ENCODE data around the gene SLC39A5. TPM values are rescaled to one million over a fixed set of nuclear protein-coding genes. Genes with fewer than 3 reads are reported as not detected.
"Not testable (repeated sequence)": the region's sequence is repeated elsewhere in the genome, so short reads cannot be mapped to it uniquely, and the experiment has no call there.

SLC39A5 gene
- total RNA-seq, 1 donor from 2014 or later = 23.0 TPM

DNA sequence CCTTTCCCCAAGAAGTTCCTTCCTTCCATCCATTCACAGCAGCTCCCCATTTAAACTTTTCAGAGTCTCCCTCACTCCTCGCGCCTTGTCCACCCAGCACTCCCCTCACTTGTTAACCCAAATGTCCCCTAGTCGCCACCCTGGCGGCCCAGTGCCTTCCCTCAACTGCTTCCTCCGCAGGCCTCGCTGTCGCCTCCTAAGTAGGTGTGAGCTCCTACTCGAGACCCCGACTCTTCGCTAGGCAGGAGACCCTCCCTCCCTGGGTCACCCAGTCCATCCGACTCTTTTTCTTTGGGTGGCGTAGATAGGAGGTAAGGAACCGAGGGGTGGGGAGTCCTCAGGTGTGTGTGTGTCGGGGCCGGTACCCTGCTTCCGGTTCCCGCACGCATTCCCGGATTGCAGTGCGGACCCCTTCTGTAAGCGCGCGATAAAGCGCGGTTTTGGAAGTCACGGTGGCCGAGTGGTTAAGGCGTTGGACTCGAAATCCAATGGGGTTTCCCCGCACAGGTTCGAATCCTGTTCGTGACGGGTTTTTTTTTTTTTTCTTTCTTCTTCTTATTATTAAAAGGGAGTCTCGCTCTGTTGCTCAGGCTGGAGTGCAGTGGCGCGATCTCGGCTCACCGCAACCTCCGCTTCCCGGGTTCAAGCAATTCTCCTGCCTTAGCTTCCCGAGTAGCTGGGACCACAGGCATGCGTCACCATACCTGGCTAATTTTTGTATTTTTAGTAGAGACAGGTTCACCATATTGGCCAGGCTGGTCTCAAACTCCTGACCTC lies 39.7 kb upstream of the SLC39A5 start:
- Mint-ChIP-seq H3K27ac (peak overlapping the region; percentile 99), H3K4me1 (ENCODE audit: unreplicated experiment) (peaks cover 26% of the 10 kb centered on the region), H3K36me3 (peaks cover 15% of the 10 kb centered on the region), H3K4me3 (peak overlapping the region; percentile 99), H3K9me3 (no peaks in the 10 kb centered on the region), H3K27me3 (peaks cover 7% of the 10 kb centered on the region)
- TF ChIP-seq, protein P1, sequence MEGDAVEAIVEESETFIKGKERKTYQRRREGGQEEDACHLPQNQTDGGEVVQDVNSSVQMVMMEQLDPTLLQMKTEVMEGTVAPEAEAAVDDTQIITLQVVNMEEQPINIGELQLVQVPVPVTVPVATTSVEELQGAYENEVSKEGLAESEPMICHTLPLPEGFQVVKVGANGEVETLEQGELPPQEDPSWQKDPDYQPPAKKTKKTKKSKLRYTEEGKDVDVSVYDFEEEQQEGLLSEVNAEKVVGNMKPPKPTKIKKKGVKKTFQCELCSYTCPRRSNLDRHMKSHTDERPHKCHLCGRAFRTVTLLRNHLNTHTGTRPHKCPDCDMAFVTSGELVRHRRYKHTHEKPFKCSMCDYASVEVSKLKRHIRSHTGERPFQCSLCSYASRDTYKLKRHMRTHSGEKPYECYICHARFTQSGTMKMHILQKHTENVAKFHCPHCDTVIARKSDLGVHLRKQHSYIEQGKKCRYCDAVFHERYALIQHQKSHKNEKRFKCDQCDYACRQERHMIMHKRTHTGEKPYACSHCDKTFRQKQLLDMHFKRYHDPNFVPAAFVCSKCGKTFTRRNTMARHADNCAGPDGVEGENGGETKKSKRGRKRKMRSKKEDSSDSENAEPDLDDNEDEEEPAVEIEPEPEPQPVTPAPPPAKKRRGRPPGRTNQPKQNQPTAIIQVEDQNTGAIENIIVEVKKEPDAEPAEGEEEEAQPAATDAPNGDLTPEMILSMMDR (conservative IDR thresholded peaks at IDR 0.05) = peak; percentile 24
- DNase-seq (ENCODE audit: extremely low spot score, unreplicated experiment) = peak; percentile 97

DNA sequence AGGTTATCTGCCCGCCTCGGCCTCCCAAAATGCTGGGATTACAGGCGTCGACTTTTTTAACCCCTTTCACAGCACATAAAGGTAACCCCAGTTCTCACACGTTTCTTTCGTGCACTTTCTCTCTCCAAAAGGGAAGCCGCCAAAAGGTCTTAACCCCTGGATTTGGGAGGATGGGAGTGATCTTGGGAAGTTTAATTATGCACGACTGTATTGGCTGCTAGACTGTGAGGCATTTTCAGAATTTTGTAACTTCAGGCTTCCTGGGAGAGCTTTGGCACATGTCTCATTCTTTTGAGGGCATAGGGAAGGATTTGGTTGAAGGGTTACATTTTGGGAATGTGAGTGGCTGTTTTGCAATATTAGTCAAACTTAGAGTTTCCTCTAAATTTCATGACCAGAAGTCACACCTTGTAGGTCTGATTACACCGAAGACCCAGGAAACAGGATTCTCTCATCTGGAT lies 39.1 kb upstream of the SLC39A5 start:
- H3K4me3 Mint-ChIP-seq = peak overlapping the region; percentile 99
- TF ChIP-seq, protein P1 (conservative IDR thresholded peaks at IDR 0.05) = no peak
- H3K27me3 Mint-ChIP-seq = peaks cover 7% of the 10 kb centered on the region
- no peak for DNase-seq (ENCODE audit: extremely low spot score, unreplicated experiment)
- H3K4me1 Mint-ChIP-seq (ENCODE audit: unreplicated experiment) = peaks cover 26% of the 10 kb centered on the region
- H3K27ac Mint-ChIP-seq = peak overlapping the region; percentile 99
- H3K9me3 Mint-ChIP-seq = no peaks in the 10 kb centered on the region
- H3K36me3 Mint-ChIP-seq = peaks cover 14% of the 10 kb centered on the region

DNA sequence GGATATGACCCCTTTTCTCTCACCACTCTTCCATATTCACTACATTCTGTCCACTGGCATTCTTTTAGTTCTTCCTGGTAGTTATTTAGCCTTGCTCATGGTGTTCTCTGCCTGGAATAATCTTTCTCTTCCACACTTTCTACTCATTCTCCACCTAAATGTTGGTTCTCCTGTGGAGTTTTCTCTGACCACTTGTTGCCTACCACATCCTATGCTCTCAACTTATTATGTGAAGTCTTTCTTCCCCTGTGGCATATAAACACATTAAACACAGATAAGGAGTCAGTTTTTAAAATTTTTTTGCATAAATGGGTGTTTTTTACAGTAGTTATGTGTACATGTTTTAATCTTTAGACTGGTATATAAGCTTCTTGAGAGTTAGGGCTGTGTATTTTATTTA lies 37.3 kb upstream of the SLC39A5 start:
- peaks cover 12% of the 10 kb centered on the region for H3K36me3 Mint-ChIP-seq
- H3K27me3 Mint-ChIP-seq = peaks cover 7% of the 10 kb centered on the region
- TF ChIP-seq, protein P1 (conservative IDR thresholded peaks at IDR 0.05) = no peak
- H3K27ac Mint-ChIP-seq = peak overlapping the region; percentile 50
- H3K4me3 Mint-ChIP-seq = peak overlapping the region; percentile 57
- H3K9me3 Mint-ChIP-seq = no peaks in the 10 kb centered on the region
- H3K4me1 Mint-ChIP-seq (ENCODE audit: unreplicated experiment) = peaks cover 19% of the 10 kb centered on the region
- DNase-seq (ENCODE audit: extremely low spot score, unreplicated experiment) = no peak

DNA sequence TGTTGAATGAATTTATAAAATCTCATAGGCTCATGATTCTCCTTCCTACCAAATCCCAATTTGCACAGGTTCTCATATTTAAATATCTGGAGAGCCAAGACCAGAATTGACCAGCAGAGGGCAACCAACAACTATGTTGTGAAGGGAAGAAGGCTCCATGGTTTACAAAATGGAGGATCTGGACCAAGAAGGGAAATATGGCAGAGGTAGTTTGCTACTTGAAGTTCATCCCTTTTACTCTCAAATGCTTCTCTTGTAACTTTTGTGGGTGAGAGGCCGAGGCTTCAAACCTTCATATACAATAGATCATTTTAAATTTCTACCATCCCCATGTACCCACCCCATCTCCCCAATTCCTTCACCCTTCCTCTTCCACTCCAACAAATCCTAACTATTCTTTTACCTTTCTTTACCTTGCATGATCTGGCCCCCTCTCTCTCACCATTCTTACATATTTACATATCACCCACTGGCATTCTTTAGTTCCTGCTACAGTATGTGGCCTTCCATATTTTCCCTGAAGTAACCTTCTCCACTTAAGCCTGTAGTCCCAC lies 36.7 kb upstream of the SLC39A5 start:
- peaks cover 14% of the 10 kb centered on the region for H3K4me1 Mint-ChIP-seq (ENCODE audit: unreplicated experiment)
- H3K9me3 Mint-ChIP-seq = no peaks in the 10 kb centered on the region
- DNase-seq (ENCODE audit: extremely low spot score, unreplicated experiment) = no peak
- H3K27me3 Mint-ChIP-seq = peaks cover 7% of the 10 kb centered on the region
- TF ChIP-seq, protein P1 (conservative IDR thresholded peaks at IDR 0.05) = peak; percentile 89
- H3K4me3 Mint-ChIP-seq = peak overlapping the region; percentile 57
- H3K27ac Mint-ChIP-seq = peak overlapping the region; percentile 50
- peaks cover 12% of the 10 kb centered on the region for H3K36me3 Mint-ChIP-seq

DNA sequence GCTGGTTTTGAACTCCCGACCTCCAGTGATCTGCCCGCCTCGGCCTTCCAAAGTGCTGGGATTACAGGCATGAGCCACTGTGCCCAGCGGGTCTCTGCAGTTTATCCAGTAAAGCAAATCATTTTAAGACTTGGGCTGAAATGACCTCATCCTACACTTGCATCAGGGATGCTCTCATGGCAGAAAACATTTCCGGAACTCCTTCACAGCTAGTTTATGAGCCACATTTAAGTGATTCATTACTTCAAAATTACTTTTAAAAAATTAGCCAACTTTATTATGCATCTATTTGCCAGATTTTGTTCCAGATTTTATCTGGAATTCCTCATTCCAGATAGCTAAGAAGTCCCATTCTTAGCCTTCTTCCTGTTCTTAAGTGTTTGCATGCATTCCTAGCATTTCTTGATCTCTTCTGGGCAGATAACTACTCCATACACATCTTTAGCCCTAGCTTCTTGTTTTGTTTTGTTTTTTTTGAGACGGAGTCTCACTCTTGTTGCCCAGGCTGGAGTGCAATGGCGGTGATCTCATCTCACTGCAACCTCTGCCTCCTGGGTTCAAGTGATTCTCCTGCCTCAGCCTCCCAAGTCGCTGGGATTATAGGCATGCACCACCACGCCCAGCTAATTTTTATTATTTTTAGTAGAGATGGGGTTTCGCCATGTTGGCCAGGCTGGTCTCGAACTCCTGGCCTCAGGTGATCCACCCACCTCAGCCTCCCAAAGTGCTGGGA lies 32.9 kb upstream of the SLC39A5 start:
- H3K27ac Mint-ChIP-seq; H3K4me3 Mint-ChIP-seq; H3K36me3 Mint-ChIP-seq; H3K9me3 Mint-ChIP-seq; DNase-seq (ENCODE audit: extremely low spot score, unreplicated experiment); H3K4me1 Mint-ChIP-seq (ENCODE audit: unreplicated experiment); H3K27me3 Mint-ChIP-seq: not testable (repeated sequence)
